ENCODE measurements around the gene SEC16A.

GRCh38 chr9:136466155-136466541, 16.7 kb downstream of the SEC16A start:
- no peak for TF ChIP-seq POLR2A (IDR thresholded peaks at IDR 0.05)
- TF ChIP-seq CTCF (IDR thresholded peaks at IDR 0.05) = no peak

Measured in Peyer's patch (tissue), 4 donors.